ENCODE results near the gene ZNF81. TPM values are rescaled to one million over a fixed set of nuclear protein-coding genes. Genes with fewer than 3 reads are reported as not detected.

The ZNF81 gene
- total RNA-seq (2016; rRNA removed; fragmentation: Illumina TruSeq; extraction: Trizol) = 3.2 and 3.8 TPM in 2 replicates
- total RNA-seq (2016; cell fraction: cytosol; rRNA removed; fragmentation: Illumina TruSeq; extraction: Trizol; ENCODE audit: low read depth) = 24.7 and 27.8 TPM in 2 replicates
- 3.4 and 4.3 TPM in 2 replicates for total RNA-seq (2016; cell fraction: insoluble cytoplasmic fraction; rRNA removed; fragmentation: Illumina TruSeq; extraction: Trizol)
- 4.7 and 4.8 TPM in 2 replicates for total RNA-seq (2016; cell fraction: membrane; rRNA removed; fragmentation: Illumina TruSeq; extraction: Trizol)
- total RNA-seq (2016; cell fraction: nucleus; rRNA removed; fragmentation: Illumina TruSeq; extraction: Trizol) = 5.3 and 5.4 TPM in 2 replicates
- 1.4 and 1.5 TPM in 2 replicates for polyA plus RNA-seq (2011; rRNA removed)
- 0.51 and 0.94 TPM in 2 replicates for polyA plus RNA-seq (2011; cell fraction: cytosol; rRNA removed)
- polyA plus RNA-seq (2011; cell fraction: nucleus; rRNA removed) = 2.5 and 3.1 TPM in 2 replicates
- polyA plus RNA-seq (2012) = 0.64 and 1.5 TPM in 2 replicates
- 0.80 and 1.2 TPM in 2 replicates for polyA plus RNA-seq (2016; cell fraction: cytosol; fragmentation: Illumina TruSeq; extraction: Trizol; ENCODE audit: low read depth)
- polyA plus RNA-seq (2016; cell fraction: insoluble cytoplasmic fraction; fragmentation: Illumina TruSeq; extraction: Trizol; ENCODE audit: low read depth) = 0.85 and 1.4 TPM in 2 replicates
- 0.50 and 0.58 TPM in 2 replicates for polyA plus RNA-seq (2016; cell fraction: membrane; fragmentation: Illumina TruSeq; extraction: Trizol; ENCODE audit: low read depth)
- 5.4 and 8.8 TPM in 2 replicates for polyA plus RNA-seq (2016; cell fraction: nucleus; fragmentation: Illumina TruSeq; extraction: Trizol; ENCODE audit: insufficient read depth, low read depth)
- 4.4 and 43.1 TPM in 2 replicates for polyA minus RNA-seq (2011; rRNA and poly(A)+ RNA removed; ENCODE audit: low replicate concordance)
- polyA minus RNA-seq (2011; cell fraction: cytosol; rRNA and poly(A)+ RNA removed) = 0.97 and 0.99 TPM in 2 replicates
- 7.3 and 8.8 TPM in 2 replicates for polyA minus RNA-seq (2011; cell fraction: nucleus; rRNA and poly(A)+ RNA removed)
- percentile 48 among the genes with signal in this experiment for Bru-seq, nascent RNA
- BruChase-seq, experiment 1, labeled RNA remaining after a 6-hour chase = percentile 51 among the genes with signal in this experiment
- percentile 56 among the genes with signal in this experiment for BruChase-seq, experiment 2, labeled RNA remaining after a 2-hour chase
- long read RNA-seq, experiment 1, partial matches to known transcripts = 0 of 1 reads
- long read RNA-seq, experiment 1, other reads (novel, unspliced or antisense) = 1 of 1 reads
- long read RNA-seq, experiment 2, partial matches to known transcripts = 0 of 3 reads
- long read RNA-seq, experiment 2, other reads (novel, unspliced or antisense) = 3 of 3 reads

- peak; percentile 99 for FAIRE-seq
- in situ Hi-C loops (cut with HindIII; ENCODE audit: extremely low pct_ligation_motif_present, low pct_unique_long_range_greater_than_20kb) (no loop called here), intact Hi-C loops (cut with micrococcal nuclease; ENCODE audit: unreplicated experiment) (no loop called here)
- Histone ChIP-seq H3K4me2 (ENCODE audit: low read depth, low read length) (peak within 1 kb of the TSS; percentile 74), H3K9me3 (ENCODE audit: low read length) (no peaks in the 10 kb centered on the region), H3K27me3 (ENCODE audit: control insufficient read depth in 1 of 2, insufficient read depth in 2 of 2, low read length in 2 of 2) (no peaks in the 10 kb centered on the region), H4K20me1 (ENCODE audit: insufficient read depth, low read length) (no peaks in the 10 kb centered on the region), H3K4me1 (ENCODE audit: insufficient read depth, low read length) (peaks cover 6% of the 10 kb centered on the region; the same call in 1 of the 2 replicates), H2AFZ (ENCODE audit: low read length) (no peak within 1 kb of the TSS), H3K27ac (ENCODE audit: extremely low read length, insufficient read depth, low read length) (peak within 1 kb of the TSS; percentile 63), H3K4me3 (replicated peaks in 1 of 3; ENCODE audit: insufficient read depth in 1 of 3, low read depth in 2 of 3, low read length in 3 of 3) (peak within 1 kb of the TSS; percentile 64 to 74 (median 72)), H3K79me2 (ENCODE audit: insufficient read depth, low read length) (no peaks in the 10 kb centered on the region), H3K36me3 (replicated peaks in 1 of 2; ENCODE audit: control insufficient read depth in 1 of 2, insufficient read depth in 2 of 2, low read length in 2 of 2) (no peaks in the 10 kb centered on the region), H3K9ac (ENCODE audit: insufficient read depth, low read depth, low read length) (peak within 1 kb of the TSS; percentile 69)
- 2% methylated on average over 7 of the region's 41 CpGs for WGBS (ENCODE audit: low lambda C conversion rate)
- peak; percentile 99 for ATAC-seq
- ChIA-PET POLR2A (interaction anchor here (0.8 to 1.2 kb wide), 2 partner anchors 185 to 634 kb away, joined by 3 read pairs; no protein-coding TSS in a partner anchor), CTCF (ENCODE audit: low intra/inter-chr PET ratio, low total read pairs) (interaction anchor here (1.9 kb wide), 1 partner anchor 190 kb away, joined by 7 read pairs; no protein-coding TSS in a partner anchor)
- no TSS peak for BruUV-seq (replicated peaks)
- DNase-seq (ENCODE audit: low spot score) = peak; percentile 93
- TF ChIP-seq CREB1 (IDR thresholded peaks at IDR 0.05) (no peak), CREB1 (CRISPR knock-in tag; IDR thresholded peaks at IDR 0.05) (peak; percentile 70), RAD51 (IDR thresholded peaks at IDR 0.05; ENCODE audit: borderline replicate concordance) (no peak), ZNF17 (CRISPR knock-in tag; IDR thresholded peaks at IDR 0.05) (no peak), ZNF569 (CRISPR knock-in tag; IDR thresholded peaks at IDR 0.05; ENCODE audit: borderline replicate concordance) (no peak), NFIC (IDR thresholded peaks at IDR 0.05; ENCODE audit: low read length) (no peak), ONECUT2 (CRISPR knock-in tag; IDR thresholded peaks at IDR 0.05) (no peak), FOXA1 (IDR thresholded peaks at IDR 0.05) (no peak), FOXA1 (CRISPR knock-in tag; IDR thresholded peaks at IDR 0.05) (peak; percentile 42), UBTF (CRISPR knock-in tag; IDR thresholded peaks at IDR 0.05) (no peak), PAXIP1 (CRISPR knock-in tag; conservative IDR thresholded peaks at IDR 0.05) (no peak), ZNF766 (CRISPR knock-in tag; IDR thresholded peaks at IDR 0.05; ENCODE audit: borderline replicate concordance) (no peak)
These were observed at the start of gene ZNF81 for GRCh38 chrX:47836164-47837072. Gene ZNF81, plus strand, starts transcription at chrX:47836902. Its CDS starts 9,366 bp downstream, at chrX:47846268.
